H1 (cell line): Measurements from ENCODE around the gene PDE3A. TPM values are rescaled to one million over a fixed set of nuclear protein-coding genes. Genes with fewer than 3 reads are reported as not detected.

ENCODE experiments used
- CTCF ChIA-PET: fragments of 300-600 bp; sonication (Branson Sonifier 250); formaldehyde crosslinking; loops from one replicate; lab custom pipeline; 2021; ENCODE audit not compliant: partially characterized antibody; lab: Charles Lee
- POLR2A ChIA-PET: fragments of 300-600 bp; sonication (Branson Sonifier 250); formaldehyde crosslinking; loops from one replicate; lab custom pipeline; 2021; ENCODE audit warnings: inconsistent platforms; ENCODE audit not compliant: partially characterized antibody; lab: Charles Lee
- DNase-seq, 2 experiments: peaks; one replicate each; pipeline versions ENCODE4 v3.0.0 to v3.0.0-alpha.2; 2010 to 2022; ENCODE audit warnings: low spot score in 2 of 2, low read depth in 1 of 2, mixed read lengths in 1 of 2
- FAIRE-seq: peaks from 2 replicates; lab custom pipeline; 2011; peaks lifted over from hg19 to GRCh38; lab: Jason Lieb, UNC
- H2AFZ ChIP-seq: 2 replicates; pipeline ENCODE4 v1.8.1; 2012; ENCODE audit warnings: low read length, inconsistent platforms
- H2AK5ac ChIP-seq: 2 replicates; pipeline ENCODE4 v1.6.1; 2013; ENCODE audit warnings: low read depth, low read length
- H2BK120ac ChIP-seq: replicated peaks from 2 replicates; pipeline ENCODE3; 2013; ENCODE audit warnings: low read depth, low read length, inconsistent platforms
- H2BK12ac ChIP-seq: 2 replicates; pipeline ENCODE4 v1.6.1; 2013; ENCODE audit warnings: low read depth, low read length
- H2BK15ac ChIP-seq: 2 replicates; pipeline ENCODE4 v1.6.1; 2013; ENCODE audit warnings: low read length
- H2BK20ac ChIP-seq: 2 replicates; pipeline ENCODE4 v1.6.1; 2013; ENCODE audit warnings: low read length
- H2BK5ac ChIP-seq: 2 replicates; pipeline ENCODE4 v1.6.1; 2013; ENCODE audit warnings: low read depth, low read length
- H3K14ac ChIP-seq: 2 replicates; pipeline ENCODE4 v1.6.1; 2013; ENCODE audit warnings: inconsistent platforms; ENCODE audit not compliant: insufficient read length
- H3K18ac ChIP-seq: 2 replicates; pipeline ENCODE4 v1.6.1; 2013; ENCODE audit warnings: low read length; ENCODE audit errors: extremely low read depth
- H3K23ac ChIP-seq: 2 replicates; pipeline ENCODE4 v1.6.1; 2013; ENCODE audit warnings: inconsistent platforms; ENCODE audit not compliant: insufficient read length
- H3K23me2 ChIP-seq: 2 replicates; pipeline ENCODE4 v1.6.1; 2013; ENCODE audit warnings: low read depth, low read length
- H3K27ac ChIP-seq: 2 replicates; pipeline ENCODE4 v1.6.1; 2011; ENCODE audit warnings: low read depth, low read length, inconsistent platforms
- H3K27me3 ChIP-seq, 4 experiments: replicated peaks in 1 of 4; 1 replicate in 1 of 4; 2 replicates in 3 of 4; pipeline versions ENCODE4 v1.6.1 to v1.8.1; 2011 to 2013; ENCODE audit warnings: low read length in 3 of 4, mild to moderate bottlenecking in 3 of 4, inconsistent platforms in 2 of 4, mixed read lengths in 2 of 4, moderate library complexity in 1 of 4; ENCODE audit not compliant: control insufficient read depth in 3 of 4, insufficient read depth in 3 of 4; ENCODE audit errors: extremely low read depth in 1 of 4
- H3K36me3 ChIP-seq, 4 experiments: 2 replicates each; pipeline versions ENCODE4 v1.6.1 to v1.8.1; 2011 to 2013; ENCODE audit warnings: mild to moderate bottlenecking in 4 of 4, low read length in 3 of 4, moderate library complexity in 2 of 4, control low read depth in 1 of 4, inconsistent platforms in 1 of 4; ENCODE audit not compliant: insufficient read depth in 4 of 4, control insufficient read depth in 2 of 4
- H3K4ac ChIP-seq: replicated peaks from 2 replicates; pipeline ENCODE3; 2013; ENCODE audit warnings: low read length, low read depth, mixed read lengths, inconsistent platforms; ENCODE audit not compliant: insufficient read length
- H3K4me1 ChIP-seq, 4 experiments: replicated peaks in 1 of 4; 1 replicate in 1 of 4; 2 replicates in 3 of 4; pipeline versions ENCODE4 v1.6.1 to v1.8.1; 2011 to 2013; ENCODE audit warnings: low read length in 3 of 4, inconsistent platforms in 2 of 4, mixed read lengths in 1 of 4; ENCODE audit not compliant: insufficient read depth in 4 of 4, control insufficient read depth in 3 of 4
- H3K4me2 ChIP-seq, 2 experiments: 2 replicates each; pipeline versions ENCODE4 v1.6.1 to v1.8.1; 2011 to 2013; ENCODE audit warnings: low read depth in 2 of 2, low read length in 2 of 2, control low read depth in 1 of 2, inconsistent platforms in 1 of 2, mild to moderate bottlenecking in 1 of 2; ENCODE audit not compliant: insufficient read depth in 1 of 2
- H3K4me3 ChIP-seq, 4 experiments: fragments of 200-600, 300-600 bp in 1 of 4; sonication (generic), shearing (Covaris generic), sonication (Bioruptor Twin) in 1 of 4; 2 replicates each; pipeline versions ENCODE4 v1.5.1 to v1.8.1; 2011 to 2016; ENCODE audit warnings: low read length in 4 of 4, low read depth in 3 of 4, control low read depth in 2 of 4, inconsistent platforms in 2 of 4, mild to moderate bottlenecking in 2 of 4, mixed read lengths in 1 of 4, moderate library complexity in 1 of 4; ENCODE audit not compliant: insufficient read depth in 2 of 4; ENCODE audit errors: extremely low read depth in 1 of 4
- H3K56ac ChIP-seq: replicated peaks from 2 replicates; pipeline ENCODE3; 2013; ENCODE audit warnings: low read depth, mild to moderate bottlenecking, mixed read lengths, low read length, inconsistent platforms; ENCODE audit not compliant: insufficient read length
- H3K79me1 ChIP-seq: 2 replicates; pipeline ENCODE4 v1.6.1; 2013; ENCODE audit warnings: low read depth, low read length, control low read depth
- H3K79me2 ChIP-seq, 2 experiments: 2 replicates each; pipeline versions ENCODE4 v1.6.1 to v1.8.1; 2012 to 2013; ENCODE audit warnings: low read length in 2 of 2, mild to moderate bottlenecking in 2 of 2, inconsistent platforms in 1 of 2; ENCODE audit not compliant: insufficient read depth in 2 of 2, control insufficient read depth in 1 of 2
- H3K9ac ChIP-seq, 4 experiments: replicated peaks in 1 of 4; 1 replicate in 1 of 4; 2 replicates in 3 of 4; pipeline versions ENCODE4 v1.6.1 to v1.8.1; 2011 to 2013; ENCODE audit warnings: low read depth in 3 of 4, low read length in 3 of 4, control low read depth in 2 of 4, mild to moderate bottlenecking in 2 of 4, moderate library complexity in 2 of 4, inconsistent platforms in 1 of 4; ENCODE audit errors: extremely low read depth in 1 of 4
- H3K9me3 ChIP-seq, 2 experiments: 2 replicates each; pipeline versions ENCODE4 v1.6.1 to v1.8.1; 2012 to 2013; ENCODE audit warnings: mild to moderate bottlenecking in 2 of 2, moderate library complexity in 2 of 2, control low read depth in 1 of 2, inconsistent platforms in 1 of 2, low read depth in 1 of 2, low read length in 1 of 2, mixed read lengths in 1 of 2; ENCODE audit not compliant: insufficient read depth in 2 of 2
- H4K20me1 ChIP-seq, 2 experiments: replicated peaks in 1 of 2; 2 replicates each; pipeline versions ENCODE3 to v1.8.1; 2011 to 2013; ENCODE audit warnings: inconsistent platforms in 2 of 2, low read length in 2 of 2, mild to moderate bottlenecking in 1 of 2; ENCODE audit not compliant: insufficient read depth in 2 of 2, control insufficient read depth in 1 of 2
- H4K5ac ChIP-seq: 2 replicates; pipeline ENCODE4 v1.6.1; 2013; ENCODE audit warnings: low read length, low read depth, mixed read lengths, inconsistent platforms; ENCODE audit not compliant: insufficient read length
- H4K8ac ChIP-seq: 2 replicates; pipeline ENCODE4 v1.8.0; 2013; ENCODE audit warnings: mild to moderate bottlenecking, moderate library complexity, low read length, inconsistent platforms; ENCODE audit not compliant: insufficient read depth; ENCODE audit errors: extremely low read depth
- H4K91ac ChIP-seq: replicated peaks from 2 replicates; pipeline ENCODE3; 2013; ENCODE audit warnings: low read length, mixed read lengths, inconsistent platforms; ENCODE audit not compliant: insufficient read length
- BRCA1 ChIP-seq: IDR thresholded peaks from 2 replicates; pipeline ENCODE4 v1.6.1; 2012; ENCODE audit warnings: low read depth, low read length, improper control_type of control experiment
- CEBPB ChIP-seq: IDR thresholded peaks from 2 replicates; pipeline ENCODE4 v1.6.1; 2012; ENCODE audit warnings: low read depth, low read length
- SRF ChIP-seq: IDR thresholded peaks from 2 replicates; pipeline ENCODE4 v1.6.1; 2011; ENCODE audit warnings: mild to moderate bottlenecking, low read depth, low read length, moderate library complexity
- TCF12 ChIP-seq: IDR thresholded peaks from 2 replicates; pipeline ENCODE4 v1.6.1; 2011; ENCODE audit warnings: low read depth, mild to moderate bottlenecking, low read length
- WGBS, 2 experiments: shearing (Covaris generic) in 1 of 2; methylation state at CpG; one replicate each; pipeline versions ENCODE4 v1.1.6 to v1.1.7; 2013 to 2015; ENCODE audit warnings: low lambda C conversion rate in 2 of 2, mixed read lengths in 2 of 2, inconsistent platforms in 1 of 2, low coverage in 1 of 2, missing lambda C conversion rate in 1 of 2; ENCODE audit not compliant: insufficient replicate concordance in 2 of 2, insufficient coverage in 1 of 2, insufficient read length in 1 of 2; ENCODE audit errors: extremely low coverage in 1 of 2, missing lambda C conversion rate in 1 of 2; 5-methylcytosine and 5-hydroxymethylcytosine counted together
- polyA plus RNA-seq, 7 experiments: library from polyadenylated mRNA; depleted of rRNA in 3 of 7; stranded (reverse) in 5 of 7; unstranded in 2 of 7; fragments of >200 nt in 5 of 7; fragments of 200-250 nt in 2 of 7; gene quantifications; 1 replicate in 5 of 7; 2 replicates in 1 of 7; 4 replicates in 1 of 7; pipeline versions ENCODE4 v1.2.1 to v1.2.3, GENCODE V29; 2011 to 2013; ENCODE audit warnings: missing spikeins in 2 of 7, mixed read lengths in 2 of 7
- total RNA-seq: library from RNA; stranded (reverse); fragmentation: NEBNext Ultra II Directional; extraction: Animal tissue kit (Norgen Biotek cat#: 25700); gene quantifications from 2 replicates; pipeline ENCODE4 v1.2.1, GENCODE V29; 2021

The PDE3A gene
- total and polyA plus RNA-seq, 2 of the 8 experiments (the other 6 are each of a cell fraction or from before 2014, with no cell fraction given), result 1.4 to 3.4 TPM

GRCh38 chr12:20507056-20507455, 138.7 kb downstream of the PDE3A start:
- Histone ChIP-seq H3K4me2 (no peak overlapping the region), H3K23me2 (no peaks in the 10 kb centered on the region; the same call in 1 of the 2 replicates), H4K5ac (no peak overlapping the region), H4K91ac (no peak overlapping the region), H2AFZ (no peak overlapping the region), H2BK5ac (no peak overlapping the region), H3K56ac (no peak overlapping the region), H2AK5ac (no peak overlapping the region), H3K4me3 (no peak overlapping the region), H2BK120ac (no peak overlapping the region), H2BK12ac (no peak overlapping the region), H4K8ac (no peak overlapping the region), H3K23ac (no peak overlapping the region), H3K36me3 (no peaks in the 10 kb centered on the region), H4K20me1 (no peaks in the 10 kb centered on the region), H3K79me2 (no peaks in the 10 kb centered on the region), H3K79me1 (no peaks in the 10 kb centered on the region), H3K4me1 (no peaks in the 10 kb centered on the region), H2BK20ac (no peak overlapping the region), H3K27ac (no peak overlapping the region), H3K18ac (no peak overlapping the region), H3K27me3 (no peaks in the 10 kb centered on the region; a peak in 1 of 7 replicates), H2BK15ac (no peak overlapping the region), H3K14ac (no peak overlapping the region), H3K9ac (no peak overlapping the region), H3K4ac (no peak overlapping the region), H3K9me3 (no peaks in the 10 kb centered on the region)
- CTCF ChIA-PET, result interaction anchor here (1.0 to 1.1 kb wide), 2 partner anchors 15 to 107 kb away, joined by 3 read pairs; no protein-coding TSS in a partner anchor
- FAIRE-seq, result no peak
- DNase-seq, result no peak
- POLR2A ChIA-PET, result no interaction called here
- WGBS, 2 experiments, result 91% methylated on average over 3 of the region's 3 CpGs; no CpG with 5 or more reads in 1 of the 2 experiments
- TF ChIP-seq CEBPB, result no peak
- TF ChIP-seq TCF12, result no peak
- no peak for TF ChIP-seq SRF
- TF ChIP-seq BRCA1, result no peak
